Vagina (tissue), 2 donors: Measurements from ENCODE around the gene BAZ2B. TPM values are rescaled to one million over a fixed set of nuclear protein-coding genes. Genes with fewer than 3 reads are reported as not detected.

Experiments
- DNase-seq, 2 donors: peaks; one replicate each; pipeline ENCODE4 v3.0.0-alpha.2; 2017; ENCODE audit errors: extremely low spot score in 2 of 2
- H3K27ac ChIP-seq: fragments of 200-600 bp; sonication (generic); one replicate; pipeline ENCODE4 v1.5.1; 2019
- H3K27me3 ChIP-seq: fragments of 200-600 bp; sonication (generic); one replicate; pipeline ENCODE4 v1.5.1; 2019
- H3K36me3 ChIP-seq, 2 donors: fragments of 200-600 bp; sonication (generic); one replicate each; pipeline ENCODE4 v1.5.1; 2017 to 2019
- H3K4me1 ChIP-seq: fragments of 200-600 bp; sonication (generic); one replicate; pipeline ENCODE4 v1.5.1; 2019
- H3K4me3 ChIP-seq, 2 donors: fragments of 200-600 bp; sonication (generic); 1 replicate in 1 of 2; 2 replicates in 1 of 2; pipeline ENCODE4 v1.5.1; 2016 to 2019
- H3K9me3 ChIP-seq: fragments of 200-600 bp; sonication (generic); one replicate; pipeline ENCODE4 v1.5.1; 2019
- POLR2A ChIP-seq, 2 donors: fragments of 450-650 bp; IDR thresholded peaks; one replicate each; pipeline ENCODE4 v1.6.1; 2017; ENCODE audit warnings: antibody characterized with exemption in 2 of 2, mild to moderate bottlenecking in 2 of 2, moderate library complexity in 2 of 2
- POLR2AphosphoS5 ChIP-seq, 2 donors: sonication (generic); formaldehyde crosslinking; IDR thresholded peaks; one replicate each; pipeline ENCODE4 v1.9.0; 2017; ENCODE audit warnings: antibody characterized with exemption in 2 of 2, mild to moderate bottlenecking in 2 of 2, low read depth in 1 of 2; ENCODE audit not compliant: insufficient read depth in 1 of 2
- intact Hi-C: fragments of 100-400 bp; cut with DNase I; formaldehyde crosslinking; loops from one replicate; pipeline ENCODE4 v1.15.1; 2023
- total RNA-seq: library from RNA; depleted of rRNA; stranded (reverse); fragments of >200 nt; gene quantifications from one replicate; pipeline ENCODE4 v1.2.3, GENCODE V29; 2016
- TF ChIP-seq, protein P1 (sequence below), 3 experiments: fragments of 450-650 bp in 2 of 3; fragments of 200-600 bp in 1 of 3; sonication (generic) in 1 of 3; IDR thresholded peaks; one replicate each; pipeline ENCODE4 v1.5.1; 2017 to 2019; ENCODE audit warnings: antibody characterized with exemption in 3 of 3, mild to moderate bottlenecking in 2 of 3, moderate library complexity in 2 of 3

Gene BAZ2B
- total RNA-seq, 1 donor from 2014 or later: 90.6 TPM

DNA sequence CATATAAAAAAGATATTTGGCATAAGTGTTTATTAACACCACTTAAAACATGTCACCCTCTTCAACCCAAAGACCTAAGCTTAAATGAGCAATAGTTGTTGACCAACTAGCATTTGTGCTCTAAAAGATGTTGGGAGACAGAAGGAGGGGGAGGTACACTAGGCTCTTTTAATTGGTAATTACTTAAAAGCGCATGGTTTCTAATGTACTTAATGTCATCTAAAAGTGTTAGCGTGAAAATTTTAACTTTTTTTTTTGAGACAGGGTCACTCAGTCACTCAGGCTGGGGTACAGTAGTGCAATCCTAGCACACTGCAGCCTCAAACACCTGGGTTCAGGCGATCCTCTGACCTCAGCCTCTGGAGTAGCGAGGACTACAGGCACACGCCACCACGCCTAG is 335.3 kb downstream of the BAZ2B start:
- H3K27ac ChIP-seq: no peak overlapping the region
- no peak overlapping the region for H3K4me3 ChIP-seq
- no peak for DNase-seq
- H3K27me3 ChIP-seq: no peaks in the 10 kb centered on the region
- intact Hi-C loops: no loop called here
- peaks cover 0 to 4% of the 10 kb centered on the region in 2 donors for H3K36me3 ChIP-seq
- TF ChIP-seq POLR2AphosphoS5 (IDR thresholded peaks at IDR 0.05; ENCODE audit: insufficient read depth in 1 of 2, low read depth in 1 of 2) (no peak), POLR2A (IDR thresholded peaks at IDR 0.05) (no peak)
- TF ChIP-seq, protein P1, sequence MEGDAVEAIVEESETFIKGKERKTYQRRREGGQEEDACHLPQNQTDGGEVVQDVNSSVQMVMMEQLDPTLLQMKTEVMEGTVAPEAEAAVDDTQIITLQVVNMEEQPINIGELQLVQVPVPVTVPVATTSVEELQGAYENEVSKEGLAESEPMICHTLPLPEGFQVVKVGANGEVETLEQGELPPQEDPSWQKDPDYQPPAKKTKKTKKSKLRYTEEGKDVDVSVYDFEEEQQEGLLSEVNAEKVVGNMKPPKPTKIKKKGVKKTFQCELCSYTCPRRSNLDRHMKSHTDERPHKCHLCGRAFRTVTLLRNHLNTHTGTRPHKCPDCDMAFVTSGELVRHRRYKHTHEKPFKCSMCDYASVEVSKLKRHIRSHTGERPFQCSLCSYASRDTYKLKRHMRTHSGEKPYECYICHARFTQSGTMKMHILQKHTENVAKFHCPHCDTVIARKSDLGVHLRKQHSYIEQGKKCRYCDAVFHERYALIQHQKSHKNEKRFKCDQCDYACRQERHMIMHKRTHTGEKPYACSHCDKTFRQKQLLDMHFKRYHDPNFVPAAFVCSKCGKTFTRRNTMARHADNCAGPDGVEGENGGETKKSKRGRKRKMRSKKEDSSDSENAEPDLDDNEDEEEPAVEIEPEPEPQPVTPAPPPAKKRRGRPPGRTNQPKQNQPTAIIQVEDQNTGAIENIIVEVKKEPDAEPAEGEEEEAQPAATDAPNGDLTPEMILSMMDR (IDR thresholded peaks at IDR 0.05): no peak
- no peaks in the 10 kb centered on the region for H3K9me3 ChIP-seq
- H3K4me1 ChIP-seq: peaks cover 14% of the 10 kb centered on the region

DNA sequence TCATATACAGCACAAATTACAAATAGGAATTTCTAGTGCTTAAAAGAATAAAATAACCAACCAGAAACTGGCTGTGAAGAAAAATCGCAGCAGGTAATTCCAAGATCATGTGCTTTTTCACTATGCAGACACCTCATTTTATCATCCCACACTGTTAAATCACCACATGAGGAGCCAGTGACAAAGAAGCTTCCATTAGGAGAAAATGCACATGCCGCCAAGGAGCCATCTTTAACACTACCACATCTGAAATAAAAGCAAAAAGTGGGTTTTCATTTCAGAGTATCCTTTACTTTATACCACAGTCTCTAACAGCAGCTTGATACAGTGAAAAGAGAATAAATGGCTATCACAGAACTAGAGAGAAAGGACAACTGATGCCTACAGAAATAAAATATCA is 336.6 kb downstream of the BAZ2B start:
- TF ChIP-seq POLR2AphosphoS5 (IDR thresholded peaks at IDR 0.05; ENCODE audit: insufficient read depth in 1 of 2, low read depth in 1 of 2) (no peak), POLR2A (IDR thresholded peaks at IDR 0.05) (no peak)
- TF ChIP-seq, protein P1 (IDR thresholded peaks at IDR 0.05): no peak
- no peak overlapping the region for H3K27ac ChIP-seq
- H3K4me1 ChIP-seq: peaks cover 4% of the 10 kb centered on the region
- peaks cover 0 to 4% of the 10 kb centered on the region in 2 donors for H3K36me3 ChIP-seq
- no peaks in the 10 kb centered on the region for H3K9me3 ChIP-seq
- no peak overlapping the region for H3K4me3 ChIP-seq
- intact Hi-C loops: no loop called here
- H3K27me3 ChIP-seq: no peaks in the 10 kb centered on the region
- no peak for DNase-seq

DNA sequence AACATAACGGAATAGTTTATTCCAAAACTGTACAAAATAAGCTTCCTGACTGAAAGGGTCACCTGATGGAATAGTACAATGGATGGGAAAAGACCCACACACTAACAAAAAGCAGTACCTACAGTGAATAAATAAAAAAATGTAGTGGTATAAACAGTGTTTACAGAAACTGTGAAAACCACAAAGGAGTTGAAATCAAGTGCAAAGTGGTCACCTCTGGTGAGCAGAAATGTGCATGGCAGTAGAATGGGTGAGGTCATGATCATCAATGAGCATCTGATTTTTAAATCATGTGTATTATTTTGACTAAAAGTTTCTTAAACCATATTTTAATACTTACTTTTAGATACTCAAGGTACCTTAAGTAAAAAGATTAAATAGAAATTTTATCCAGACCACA is 341.2 kb downstream of the BAZ2B start:
- no peak for DNase-seq
- TF ChIP-seq POLR2A (IDR thresholded peaks at IDR 0.05) (no peak), POLR2AphosphoS5 (IDR thresholded peaks at IDR 0.05; ENCODE audit: insufficient read depth in 1 of 2, low read depth in 1 of 2) (no peak)
- TF ChIP-seq, protein P1 (IDR thresholded peaks at IDR 0.05): no peak
- H3K4me3 ChIP-seq: no peak overlapping the region
- H3K27ac ChIP-seq: no peak overlapping the region
- H3K27me3 ChIP-seq: no peaks in the 10 kb centered on the region
- peaks cover 0 to 11% of the 10 kb centered on the region in 2 donors for H3K36me3 ChIP-seq
- H3K4me1 ChIP-seq: no peaks in the 10 kb centered on the region
- no peaks in the 10 kb centered on the region for H3K9me3 ChIP-seq
- intact Hi-C loops: no loop called here

DNA sequence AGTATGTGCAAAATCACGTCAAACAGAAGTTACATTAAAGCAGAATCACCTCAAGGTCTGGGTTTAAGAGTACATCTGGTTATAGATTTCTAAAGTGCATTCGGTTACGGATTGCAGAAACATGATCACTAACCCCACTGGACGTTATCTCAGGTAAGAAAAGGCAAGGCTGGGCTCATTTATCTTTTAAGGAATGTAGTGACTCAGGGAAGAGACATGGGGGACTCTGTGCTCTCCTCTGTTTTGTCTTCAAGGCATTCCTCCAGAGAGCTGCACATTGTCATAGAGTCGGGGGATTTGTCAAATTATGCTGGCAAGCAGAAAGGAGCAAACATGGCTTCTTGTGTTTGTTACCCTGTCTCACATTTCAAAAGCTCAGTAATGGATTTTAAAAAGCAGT is 344.2 kb downstream of the BAZ2B start:
- no peak for DNase-seq
- intact Hi-C loops: no loop called here
- Histone ChIP-seq H3K27me3 (no peaks in the 10 kb centered on the region), H3K36me3 (peaks cover 0 to 11% of the 10 kb centered on the region in 2 donors), H3K4me3 (no peak overlapping the region), H3K9me3 (no peaks in the 10 kb centered on the region), H3K4me1 (no peaks in the 10 kb centered on the region), H3K27ac (no peak overlapping the region)
- TF ChIP-seq POLR2A (IDR thresholded peaks at IDR 0.05) (no peak), POLR2AphosphoS5 (IDR thresholded peaks at IDR 0.05; ENCODE audit: insufficient read depth in 1 of 2, low read depth in 1 of 2) (no peak)
- TF ChIP-seq, protein P1 (IDR thresholded peaks at IDR 0.05): no peak

DNA sequence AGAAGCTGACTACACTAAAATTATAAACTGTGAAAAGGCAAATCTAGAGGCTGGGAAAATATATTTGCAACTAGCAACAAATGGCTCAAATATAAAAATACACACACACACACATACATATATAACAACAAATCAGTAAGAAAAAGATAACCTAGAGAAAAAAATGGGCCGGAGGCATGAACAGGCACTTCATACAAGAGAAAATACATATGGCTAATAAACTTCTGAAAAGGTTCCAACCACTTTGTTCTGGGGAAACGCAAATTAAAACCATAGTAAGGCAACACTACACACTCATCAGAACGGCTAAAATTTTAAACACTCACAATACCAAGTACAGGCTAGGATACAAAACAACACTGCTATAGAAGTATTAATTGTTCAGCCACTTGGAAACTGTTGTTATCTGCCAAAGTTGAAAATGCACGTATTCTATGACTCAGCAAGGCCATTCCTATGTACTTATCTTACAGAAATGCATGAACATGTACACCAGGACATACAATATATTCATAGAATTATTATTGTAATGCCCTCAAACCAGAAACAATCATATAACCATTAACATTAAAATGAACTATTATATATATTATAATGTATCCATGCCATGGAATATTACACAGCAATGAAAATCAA is 345.5 kb downstream of the BAZ2B start:
- TF ChIP-seq POLR2AphosphoS5 (IDR thresholded peaks at IDR 0.05; ENCODE audit: insufficient read depth in 1 of 2, low read depth in 1 of 2) (no peak), POLR2A (IDR thresholded peaks at IDR 0.05) (no peak)
- TF ChIP-seq, protein P1 (IDR thresholded peaks at IDR 0.05): no peak
- intact Hi-C loops: no loop called here
- Histone ChIP-seq H3K27me3 (no peaks in the 10 kb centered on the region), H3K4me1 (no peaks in the 10 kb centered on the region), H3K9me3 (no peaks in the 10 kb centered on the region), H3K27ac (no peak overlapping the region), H3K4me3 (no peak overlapping the region), H3K36me3 (peaks cover 0 to 11% of the 10 kb centered on the region in 2 donors)
- no peak for DNase-seq
